GM23338 (cell line): ENCODE results near the gene TMPRSS13.

Experiments used
- CTCF ChIP-seq, 2 experiments: fragments of 200-600 bp in 1 of 2; sonication (generic) in 1 of 2; conservative IDR thresholded peaks; 2 replicates each; pipeline versions ENCODE4 v1.5.1 to v1.6.1; 2016 to 2017; ENCODE audit warnings: antibody characterized with exemption in 2 of 2, low read depth in 2 of 2, mild to moderate bottlenecking in 2 of 2, moderate library complexity in 1 of 2
- POLR2AphosphoS5 ChIP-seq: IDR thresholded peaks from 2 replicates; pipeline ENCODE4 v1.6.1; 2016; ENCODE audit warnings: antibody characterized with exemption, low read depth

GRCh38 chr11:117929916-117930570 is 841 bp upstream of the TMPRSS13 start:
- no peak for TF ChIP-seq POLR2AphosphoS5
- TF ChIP-seq CTCF (conservative IDR thresholded peaks at IDR 0.05; ENCODE audit: low read depth in 2 of 2), result no peak
